Measurements from ENCODE around the gene SBF2. TPM values are rescaled to one million over a fixed set of nuclear protein-coding genes. Genes with fewer than 3 reads are reported as not detected.

Gene SBF2
- total and polyA plus RNA-seq, 9 of the 15 experiments (the other 6 are each of a cell fraction or from before 2014, with no cell fraction given): 0.80 to 9.5 (median 5.0) TPM

DNA sequence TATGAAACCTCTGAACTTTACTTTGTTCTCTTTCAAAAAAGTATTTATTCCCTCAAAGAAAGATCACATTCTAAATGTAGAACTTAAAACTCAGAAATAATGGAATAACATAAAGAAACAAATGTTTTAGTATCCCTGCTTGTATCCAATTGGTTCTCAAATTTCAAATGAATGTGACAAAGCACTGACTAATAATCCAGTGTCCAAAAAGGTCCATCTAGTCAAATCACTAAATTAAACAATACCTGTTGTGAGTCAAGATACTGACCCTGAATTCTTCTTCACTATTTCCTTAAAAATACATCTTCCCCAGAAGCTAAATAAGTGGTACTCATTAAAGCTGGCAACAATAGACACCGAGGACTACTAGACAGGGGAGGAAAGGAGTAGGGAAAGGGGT, 313.1 kb downstream of the SBF2 start:
- no peak overlapping the region for H3K4me3 ChIP-seq
- no peak overlapping the region for H3K9ac ChIP-seq (ENCODE audit: insufficient read depth in 1 of 2, low read depth in 2 of 2, low read length in 2 of 2)
- no peak overlapping the region for H2AFZ ChIP-seq (ENCODE audit: low read depth, low read length)
- H3K36me3 ChIP-seq (ENCODE audit: control insufficient read depth, insufficient read depth, low read length): no peaks in the 10 kb centered on the region
- no TSS peak for BruUV-seq (replicated peaks)
- H3K27ac ChIP-seq (ENCODE audit: extremely low read depth, low read depth, low read length): no peak overlapping the region
- no peak for DNase-seq (ENCODE audit: extremely low read depth in 1 of 4, low spot score in 3 of 4)
- intact Hi-C loops (cut with micrococcal nuclease): no loop called here
- H3K9me1 ChIP-seq (ENCODE audit: control insufficient read depth, insufficient read depth, low read length): no peaks in the 10 kb centered on the region
- ATAC-seq: no peak
- H3K4me2 ChIP-seq (ENCODE audit: insufficient read depth, low read length): no peak overlapping the region
- FAIRE-seq: no peak
- H3K4me1 ChIP-seq (replicated peaks in 1 of 2; ENCODE audit: control insufficient read depth in 2 of 2, insufficient read depth in 2 of 2, low read length in 2 of 2): peaks cover 4 to 7% of the 10 kb centered on the region in 2 experiments; a peak in 1 of 5 replicates
- POLR2A ChIA-PET: no interaction called here
- TF ChIP-seq TAF1 (IDR thresholded peaks at IDR 0.05; ENCODE audit: control insufficient read depth, extremely low read depth, insufficient read depth, low read length, severe bottlenecking) (no peak), MBD2 (IDR thresholded peaks at IDR 0.05; ENCODE audit: borderline replicate concordance, low read depth) (no peak), TAF7 (tag; IDR thresholded peaks at IDR 0.05) (no peak)
- TF ChIP-seq, protein P1, sequence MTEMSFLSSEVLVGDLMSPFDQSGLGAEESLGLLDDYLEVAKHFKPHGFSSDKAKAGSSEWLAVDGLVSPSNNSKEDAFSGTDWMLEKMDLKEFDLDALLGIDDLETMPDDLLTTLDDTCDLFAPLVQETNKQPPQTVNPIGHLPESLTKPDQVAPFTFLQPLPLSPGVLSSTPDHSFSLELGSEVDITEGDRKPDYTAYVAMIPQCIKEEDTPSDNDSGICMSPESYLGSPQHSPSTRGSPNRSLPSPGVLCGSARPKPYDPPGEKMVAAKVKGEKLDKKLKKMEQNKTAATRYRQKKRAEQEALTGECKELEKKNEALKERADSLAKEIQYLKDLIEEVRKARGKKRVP (CRISPR knock-in tag; IDR thresholded peaks at IDR 0.05): no peak
- no peaks in the 10 kb centered on the region for H3K27me3 ChIP-seq (ENCODE audit: control insufficient read depth in 2 of 2, insufficient read depth in 2 of 2, low read length in 2 of 2)
- H3K9me3 ChIP-seq (replicated peaks; ENCODE audit: control insufficient read depth, insufficient read depth, low read depth, low read length): no peaks in the 10 kb centered on the region
- CTCF ChIA-PET (ENCODE audit: low intra/inter-chr PET ratio): no interaction called here
- WGBS (ENCODE audit: insufficient coverage, low coverage, missing lambda C conversion rate): 23% methylated on average over 1 of the region's 1 CpG
- no peaks in the 10 kb centered on the region for H4K20me1 ChIP-seq (replicated peaks; ENCODE audit: control insufficient read depth, insufficient read depth, low read length)
- no peaks in the 10 kb centered on the region for H3K79me2 ChIP-seq (ENCODE audit: control insufficient read depth, insufficient read depth, low read length)
- in situ Hi-C loops (cut with MboI): no loop called here

DNA sequence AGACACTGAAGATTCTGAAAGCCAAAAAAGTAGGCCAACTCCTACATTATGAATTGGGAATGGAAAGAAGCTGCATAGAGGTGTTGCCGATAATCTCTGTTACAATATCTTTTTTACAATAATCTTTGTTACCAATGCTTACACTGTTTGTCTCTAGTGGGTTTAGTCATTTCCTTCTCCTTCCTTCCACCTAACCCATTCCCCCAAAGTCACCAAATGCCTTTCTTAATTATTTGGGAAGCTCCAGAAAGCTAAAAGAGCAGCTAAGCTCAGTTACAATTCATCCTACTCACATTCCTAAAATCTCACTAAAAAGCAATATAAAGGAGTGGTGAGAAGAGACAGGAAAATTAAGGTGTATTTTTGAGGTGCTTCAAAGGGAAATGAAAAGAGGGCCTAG, 316.5 kb downstream of the SBF2 start:
- H3K4me2 ChIP-seq (ENCODE audit: insufficient read depth, low read length): no peak overlapping the region
- ATAC-seq: no peak
- 46% methylated on average over 1 of the region's 1 CpG for WGBS (ENCODE audit: insufficient coverage, low coverage, missing lambda C conversion rate)
- H2AFZ ChIP-seq (ENCODE audit: low read depth, low read length): no peak overlapping the region
- no peaks in the 10 kb centered on the region for H3K79me2 ChIP-seq (ENCODE audit: control insufficient read depth, insufficient read depth, low read length)
- no peak for DNase-seq (ENCODE audit: extremely low read depth in 1 of 4, low spot score in 3 of 4)
- TF ChIP-seq ZNF436 (CRISPR knock-in tag; IDR thresholded peaks at IDR 0.05): no peak
- no peak for TF ChIP-seq BRD9 (IDR thresholded peaks at IDR 0.05; ENCODE audit: low read depth, partially characterized antibody)
- no peak for TF ChIP-seq TEAD2 (tag; IDR thresholded peaks at IDR 0.05)
- no peak overlapping the region for H3K27ac ChIP-seq (ENCODE audit: extremely low read depth, low read depth, low read length)
- H3K27me3 ChIP-seq (ENCODE audit: control insufficient read depth in 2 of 2, insufficient read depth in 2 of 2, low read length in 2 of 2): no peaks in the 10 kb centered on the region
- in situ Hi-C loops (cut with MboI): loop anchor here (10.0 kb wide), 1 partner anchor 113 kb away; no protein-coding TSS in a partner anchor
- POLR2A ChIA-PET: no interaction called here
- BruUV-seq (replicated peaks): no TSS peak
- no peak overlapping the region for H3K9ac ChIP-seq (ENCODE audit: insufficient read depth in 1 of 2, low read depth in 2 of 2, low read length in 2 of 2)
- H3K9me3 ChIP-seq (replicated peaks; ENCODE audit: control insufficient read depth, insufficient read depth, low read depth, low read length): no peaks in the 10 kb centered on the region
- intact Hi-C loops (cut with micrococcal nuclease): loop anchor here (10.0 kb wide), 1 partner anchor 363 kb away; no protein-coding TSS in a partner anchor
- CTCF ChIA-PET (ENCODE audit: low intra/inter-chr PET ratio): no interaction called here
- no peaks in the 10 kb centered on the region for H3K9me1 ChIP-seq (ENCODE audit: control insufficient read depth, insufficient read depth, low read length)
- H3K4me3 ChIP-seq: no peak overlapping the region
- FAIRE-seq: no peak
- no peaks in the 10 kb centered on the region for H3K4me1 ChIP-seq (replicated peaks in 1 of 2; ENCODE audit: control insufficient read depth in 2 of 2, insufficient read depth in 2 of 2, low read length in 2 of 2)
- H3K36me3 ChIP-seq (ENCODE audit: control insufficient read depth, insufficient read depth, low read length): no peaks in the 10 kb centered on the region
- no peaks in the 10 kb centered on the region for H4K20me1 ChIP-seq (replicated peaks; ENCODE audit: control insufficient read depth, insufficient read depth, low read length)
